ENCODE data around the gene PHB1.
"Not testable (repeated sequence)": the region's sequence is repeated elsewhere in the genome, so short reads cannot be mapped to it uniquely, and the experiment has no call there.

PHB1 gene

GRCh38 chr17:49373115-49373514, 41.6 kb downstream of the PHB1 start:
- no peak for FAIRE-seq

GRCh38 chr17:49372425-49372824, 42.3 kb downstream of the PHB1 start:
- no peak for FAIRE-seq

- no peak for FAIRE-seq
Observed at GRCh38 chr17:49370971-49371834, 43.5 kb downstream of the PHB1 start.

- no peak for FAIRE-seq
Observed at GRCh38 chr17:49369760-49370159, 44.9 kb downstream of the PHB1 start.

GRCh38 chr17:49369089-49369488, 45.6 kb downstream of the PHB1 start:
- no peak for FAIRE-seq

GRCh38 chr17:49365667-49366066, 49.0 kb downstream of the PHB1 start:
- no peak for FAIRE-seq

GRCh38 chr17:49365126-49365525, 49.6 kb downstream of the PHB1 start:
- FAIRE-seq, result not testable (repeated sequence)

- FAIRE-seq, result no peak
Observed at GRCh38 chr17:49364119-49364518, 50.6 kb downstream of the PHB1 start.

- no peak for FAIRE-seq
Observed at GRCh38 chr17:49363251-49363650, 51.4 kb downstream of the PHB1 start.

- no peak for FAIRE-seq
Observed at GRCh38 chr17:49362723-49363117, 52.0 kb downstream of the PHB1 start.

GRCh38 chr17:49361902-49362722, 52.6 kb downstream of the PHB1 start, which contains the start of gene ZNF652:
Gene ZNF652 (minus strand): TSS chr17:49362250. CDS start chr17:49317725, 44,525 bp downstream.
- no peak for FAIRE-seq

GRCh38 chr17:49361129-49361901, 53.4 kb downstream of the PHB1 start:
- FAIRE-seq, result no peak

- no peak for FAIRE-seq
Observed at GRCh38 chr17:49360796-49361128, 53.9 kb downstream of the PHB1 start.

- FAIRE-seq, result no peak
Observed at GRCh38 chr17:49359990-49360795, 54.5 kb downstream of the PHB1 start.

- no peak for FAIRE-seq
Observed at GRCh38 chr17:49358641-49359247, 55.9 kb downstream of the PHB1 start.

- FAIRE-seq, result no peak
Observed at GRCh38 chr17:49357516-49357915, 57.2 kb downstream of the PHB1 start.

- no peak for FAIRE-seq
Observed at GRCh38 chr17:49356320-49356719, 58.4 kb downstream of the PHB1 start.

Measured in colon (tissue), 2 donors.